HG02852 (cell line): Measurements from ENCODE around the gene SH3YL1.
A peak's percentile ranks its signal among the peaks of the same experiment; 100 is the strongest.

Experiments used
- ATAC-seq: cut with Tn5 transposase; IDR thresholded peaks from one replicate; pipeline ENCODE4 v1.9.1; 2021; ENCODE audit warnings: mild to moderate bottlenecking, moderate library complexity; ENCODE audit not compliant: unreplicated experiment

SH3YL1 gene

DNA sequence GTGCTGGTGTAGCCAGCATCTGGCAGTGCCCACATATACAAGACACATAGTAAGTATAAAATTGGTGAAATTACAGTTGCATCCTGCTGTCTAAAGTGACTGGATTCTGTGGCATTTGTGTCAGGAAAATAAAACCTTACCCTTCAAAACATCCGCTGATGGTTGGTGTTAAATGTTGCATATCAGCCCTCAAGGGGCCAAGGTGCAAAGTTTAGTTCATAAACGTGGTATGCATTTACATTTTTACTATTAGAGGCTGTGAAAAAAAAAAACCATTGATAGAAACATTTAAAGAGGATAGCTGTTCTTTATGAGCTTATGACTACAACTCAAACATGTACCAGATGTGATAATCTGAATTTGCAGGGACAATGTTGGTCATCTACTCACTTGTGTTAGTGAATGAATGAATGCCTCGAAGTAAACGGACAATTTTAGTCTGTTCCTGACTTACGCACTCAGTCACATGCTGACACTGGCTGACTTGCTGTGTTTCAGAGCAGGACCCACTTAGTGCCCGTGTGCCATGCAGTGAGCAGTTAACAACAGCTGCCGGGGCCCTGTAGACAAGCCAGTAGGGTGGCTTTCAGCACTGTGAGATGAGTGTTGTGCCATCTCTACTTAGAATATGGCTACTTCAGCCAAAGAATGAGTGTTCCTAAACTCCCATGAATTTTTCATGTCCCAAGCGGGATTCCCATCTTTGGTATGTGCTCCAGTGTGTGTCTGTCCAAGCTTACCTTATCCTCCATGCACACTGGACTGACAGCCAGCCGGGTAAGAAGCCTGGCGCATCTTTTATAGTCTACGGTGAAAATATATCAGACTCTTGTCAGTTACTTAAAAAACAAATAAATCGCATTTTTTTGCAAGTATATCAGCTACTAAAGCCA, 18.8 kb upstream of the SH3YL1 start:
- ATAC-seq: no peak

GRCh38 chr2:281381-281780, 17.5 kb upstream of the SH3YL1 start:
- no peak for ATAC-seq

- no peak for ATAC-seq
Measured at GRCh38 chr2:280650-281110, 16.8 kb upstream of the SH3YL1 start.

GRCh38 chr2:279956-280649, 16.3 kb upstream of the SH3YL1 start:
- ATAC-seq: no peak

- no peak for ATAC-seq
Measured at GRCh38 chr2:279366-279765, 15.5 kb upstream of the SH3YL1 start.

GRCh38 chr2:278927-279320, 15.1 kb upstream of the SH3YL1 start:
- no peak for ATAC-seq

GRCh38 chr2:278312-278926, 14.6 kb upstream of the SH3YL1 start:
- ATAC-seq: no peak

DNA sequence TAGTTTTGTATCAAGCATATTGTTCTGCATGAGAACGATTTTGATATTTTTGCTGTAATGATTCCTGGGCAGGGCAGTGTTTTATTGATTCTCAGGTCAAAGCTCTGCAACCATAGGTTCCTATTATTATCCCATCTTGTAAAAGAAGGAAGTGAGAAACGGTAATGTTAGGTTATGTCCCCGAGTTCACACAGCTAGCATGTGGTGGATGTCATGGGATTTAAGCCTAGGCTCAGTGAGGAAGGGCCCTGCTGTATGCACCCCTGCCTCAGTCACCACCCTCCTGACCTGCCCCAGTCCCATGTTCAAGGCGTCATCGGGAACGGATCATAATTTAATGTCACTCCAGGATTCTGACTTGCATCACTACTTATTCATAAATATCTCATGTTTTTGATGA, 11.6 kb upstream of the SH3YL1 start:
- peak; percentile 99 for ATAC-seq

- ATAC-seq: no peak
Measured at GRCh38 chr2:274503-274902, 10.7 kb upstream of the SH3YL1 start.

- ATAC-seq: no peak
Measured at GRCh38 chr2:273333-273732, 9.5 kb upstream of the SH3YL1 start.

- ATAC-seq: no peak
Measured at GRCh38 chr2:271917-272316, 8.1 kb upstream of the SH3YL1 start.

DNA sequence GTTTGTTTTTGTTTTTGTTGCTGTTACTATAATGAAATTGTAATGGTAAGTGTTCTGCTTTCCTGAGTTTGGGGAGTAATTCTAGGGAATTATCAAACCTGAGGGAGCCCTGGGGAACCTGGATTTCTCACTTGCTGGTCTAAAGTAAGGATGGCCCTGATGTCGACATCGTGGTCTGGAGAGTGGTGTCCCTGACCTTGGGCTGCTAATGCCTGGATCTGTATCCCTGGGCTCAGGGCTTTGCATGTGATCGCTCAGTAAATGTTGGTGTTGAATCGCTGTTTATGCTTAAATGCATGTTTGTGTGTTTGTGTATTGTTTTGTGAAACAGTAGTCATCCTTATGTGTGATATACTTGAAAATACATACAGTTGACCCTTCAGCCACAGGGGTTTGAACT, 7.0 kb upstream of the SH3YL1 start:
- no peak for ATAC-seq

DNA sequence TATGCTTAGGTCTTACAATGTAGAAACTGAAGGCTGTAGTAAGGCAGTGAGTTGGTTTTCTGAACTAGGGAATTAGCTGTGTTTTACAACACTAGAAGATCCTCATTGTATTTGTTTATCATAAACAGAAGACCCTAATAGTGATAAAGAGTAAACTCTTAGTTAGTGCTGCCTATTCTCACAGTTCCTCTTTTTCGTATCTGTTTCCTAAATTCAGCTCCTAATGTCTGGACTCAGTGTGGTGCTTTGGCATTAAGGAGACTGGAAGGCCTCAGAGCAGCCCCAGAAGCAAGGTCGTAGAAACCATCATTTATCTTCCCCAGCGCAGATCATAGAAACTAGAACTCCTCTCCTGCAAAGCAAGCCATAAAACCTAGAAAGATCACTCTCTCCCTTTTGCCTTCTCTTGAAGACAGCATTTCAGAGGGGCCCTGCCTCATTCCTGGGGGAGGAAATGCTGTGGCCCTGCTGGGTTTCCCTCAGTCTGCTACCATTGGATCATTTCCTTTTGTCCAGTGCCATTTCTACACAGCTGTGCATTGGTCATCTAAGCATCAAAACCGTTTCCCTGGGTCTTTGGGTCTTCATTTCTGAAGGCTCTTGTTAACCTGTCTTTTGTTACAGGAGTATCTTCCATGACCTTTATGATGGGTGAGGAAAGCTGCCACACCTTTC, 5.7 kb upstream of the SH3YL1 start:
- no peak for ATAC-seq

- no peak for ATAC-seq
Measured at GRCh38 chr2:268323-268722, 4.5 kb upstream of the SH3YL1 start.

DNA sequence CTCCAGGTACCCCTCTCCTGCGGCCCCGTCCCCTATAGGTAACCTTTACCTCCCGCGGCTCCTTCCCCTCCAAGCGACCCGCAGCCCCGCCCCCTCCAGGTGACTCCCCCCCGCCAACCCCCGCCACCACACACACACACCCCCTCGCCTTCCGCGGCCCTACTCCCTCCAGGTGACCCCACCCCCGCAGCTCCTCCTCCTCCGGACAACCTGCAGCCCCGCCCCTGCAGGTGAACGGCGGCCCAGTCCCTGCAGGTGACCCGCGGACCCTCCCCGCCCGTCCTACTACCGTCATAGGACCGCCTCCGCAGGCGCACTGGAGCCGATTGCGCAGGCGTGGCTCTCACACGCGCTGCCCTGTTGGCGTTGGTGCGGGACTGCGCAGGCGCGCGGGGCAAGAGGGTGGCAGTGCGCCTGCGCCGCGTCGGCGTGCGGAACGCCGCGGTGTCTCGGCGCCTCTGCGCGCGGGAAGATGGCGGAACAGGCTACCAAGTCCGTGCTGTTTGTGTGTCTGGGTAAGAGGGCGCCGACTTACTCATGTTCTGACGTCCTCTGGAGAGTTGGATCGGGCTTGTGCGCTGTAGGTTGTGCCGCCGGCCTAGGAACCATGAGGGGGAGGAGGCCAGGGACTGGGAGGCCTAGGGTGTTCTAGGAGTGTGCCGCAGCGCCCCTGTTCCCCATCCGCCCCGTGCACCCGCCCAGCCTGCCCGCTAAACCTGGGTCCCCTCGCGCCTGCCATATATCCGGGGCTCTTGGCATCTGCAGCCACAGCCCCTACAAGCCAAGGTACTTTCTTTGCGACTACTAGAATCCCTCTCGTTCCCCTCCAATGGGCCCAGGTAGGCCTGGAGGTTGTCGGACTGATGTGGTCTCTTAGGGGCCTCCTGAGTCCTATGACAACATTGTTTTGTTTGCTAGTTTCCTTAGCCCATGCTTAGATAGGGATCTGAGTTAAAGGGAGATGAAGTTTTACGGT, 949 bp upstream of the SH3YL1 start, which contains the start of gene ACP1:
ACP1 (plus strand) TSS at position 455 of the 976 bp plus-strand sequence; CDS start at position 473, 18 bp downstream.
- peak; percentile 84 for ATAC-seq

- ATAC-seq: no peak
Measured at GRCh38 chr2:263022-263738, 652 bp downstream of the SH3YL1 start.

DNA sequence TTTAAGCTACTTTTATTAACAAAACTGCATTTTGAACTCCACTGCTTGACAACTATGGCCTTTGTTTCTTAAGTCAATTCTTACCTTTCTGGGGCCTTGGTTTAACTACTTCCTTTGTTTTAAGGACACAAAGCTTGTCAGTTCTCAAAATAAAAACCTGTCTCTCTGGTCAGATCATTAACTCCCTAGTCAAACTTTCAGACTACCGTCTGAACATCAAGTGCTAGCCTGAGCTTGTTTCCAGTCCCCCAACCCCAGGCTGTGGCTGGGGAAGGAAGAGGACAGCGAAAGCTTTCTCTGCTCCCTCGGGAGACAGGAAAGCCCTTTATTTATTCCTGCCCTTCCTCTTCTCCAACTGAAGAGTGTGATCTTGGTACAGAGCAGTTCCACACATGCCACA, 1.7 kb downstream of the SH3YL1 start:
- ATAC-seq: no peak

DNA sequence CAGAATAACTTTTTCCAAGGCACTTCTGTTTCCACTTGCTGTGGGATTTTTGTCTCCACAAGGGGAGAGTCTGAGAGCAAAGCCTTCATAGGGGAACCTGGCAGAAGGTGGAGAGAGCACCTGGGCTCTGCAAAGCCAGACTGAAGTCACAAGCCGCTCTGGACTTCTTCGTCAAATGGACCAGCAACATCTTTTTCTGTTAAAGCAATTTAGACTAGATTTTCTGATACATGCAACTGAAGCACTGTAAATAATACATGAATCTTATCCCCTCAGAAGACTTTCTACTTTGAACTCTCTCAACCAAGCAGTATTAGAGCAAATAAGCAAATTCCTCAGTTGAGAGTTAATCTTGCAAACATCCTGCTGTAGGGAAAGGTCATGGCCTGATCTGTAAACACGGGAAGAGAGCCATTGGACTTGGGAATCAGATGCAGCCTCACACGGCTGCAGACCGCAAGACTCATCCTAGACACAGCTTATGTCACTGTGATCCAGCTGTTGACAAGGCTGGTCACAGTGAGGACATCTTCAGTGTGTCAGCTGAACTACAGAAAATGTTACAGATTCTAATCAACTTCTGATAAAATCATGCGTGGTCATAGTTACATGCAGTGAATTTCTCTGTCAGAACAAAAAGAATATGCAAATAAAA, 3.2 kb downstream of the SH3YL1 start:
- ATAC-seq: no peak
